ENCODE results near the gene SYNE2.

SYNE2 gene

DNA sequence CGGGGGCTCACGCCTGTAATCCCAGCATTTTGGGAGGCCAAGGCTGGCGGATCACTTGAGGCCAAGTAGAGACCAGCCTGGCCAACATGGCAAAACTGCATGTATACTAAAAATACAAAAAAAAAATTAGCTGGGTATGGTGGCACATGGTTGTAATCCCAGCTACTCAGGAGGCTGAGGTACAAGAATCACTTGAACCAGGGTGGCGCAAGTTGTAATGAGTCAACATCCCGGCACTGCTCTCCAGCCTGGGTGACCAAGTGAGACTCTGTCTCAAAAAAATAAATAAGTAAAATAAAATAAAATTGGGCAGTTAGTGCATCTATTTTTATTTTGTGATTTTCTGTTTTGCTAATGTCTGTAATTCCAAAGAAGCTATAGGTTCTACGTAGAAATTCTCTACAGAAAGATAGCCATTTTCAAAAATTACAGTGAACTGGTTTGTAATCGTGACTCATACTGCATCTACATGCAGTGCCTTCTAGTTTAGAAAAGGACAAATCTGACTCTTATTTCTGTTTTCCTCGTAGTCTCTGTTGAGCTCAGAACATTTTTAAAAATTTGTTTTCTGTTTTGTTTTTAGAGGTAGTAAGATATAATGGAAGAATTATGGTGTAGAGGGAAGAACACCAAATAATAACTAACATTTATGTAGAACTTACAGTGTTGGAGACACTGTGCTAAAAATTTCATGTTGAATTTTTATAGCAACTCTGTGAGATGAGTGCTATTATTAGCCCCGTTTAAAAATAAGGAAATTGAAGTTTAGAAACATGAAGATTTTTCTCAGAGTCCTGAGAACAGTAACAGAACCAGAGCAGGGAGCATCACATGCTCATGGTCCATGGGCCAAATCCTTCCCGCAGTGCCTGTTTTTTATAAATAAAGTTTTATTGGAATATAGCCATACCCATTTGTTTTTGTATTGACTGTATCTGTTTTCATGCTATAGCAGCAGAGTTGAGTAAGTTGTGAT lies 201.2 kb downstream of the SYNE2 start:
- H3K36me3 ChIP-seq (replicated peaks), result no peaks in the 10 kb centered on the region
- DNase-seq (ENCODE audit: low spot score in 2 of 2), result no peak
- in situ Hi-C loops (cut with MboI; ENCODE audit: low sequenced_read_pairs), result no loop called here

DNA sequence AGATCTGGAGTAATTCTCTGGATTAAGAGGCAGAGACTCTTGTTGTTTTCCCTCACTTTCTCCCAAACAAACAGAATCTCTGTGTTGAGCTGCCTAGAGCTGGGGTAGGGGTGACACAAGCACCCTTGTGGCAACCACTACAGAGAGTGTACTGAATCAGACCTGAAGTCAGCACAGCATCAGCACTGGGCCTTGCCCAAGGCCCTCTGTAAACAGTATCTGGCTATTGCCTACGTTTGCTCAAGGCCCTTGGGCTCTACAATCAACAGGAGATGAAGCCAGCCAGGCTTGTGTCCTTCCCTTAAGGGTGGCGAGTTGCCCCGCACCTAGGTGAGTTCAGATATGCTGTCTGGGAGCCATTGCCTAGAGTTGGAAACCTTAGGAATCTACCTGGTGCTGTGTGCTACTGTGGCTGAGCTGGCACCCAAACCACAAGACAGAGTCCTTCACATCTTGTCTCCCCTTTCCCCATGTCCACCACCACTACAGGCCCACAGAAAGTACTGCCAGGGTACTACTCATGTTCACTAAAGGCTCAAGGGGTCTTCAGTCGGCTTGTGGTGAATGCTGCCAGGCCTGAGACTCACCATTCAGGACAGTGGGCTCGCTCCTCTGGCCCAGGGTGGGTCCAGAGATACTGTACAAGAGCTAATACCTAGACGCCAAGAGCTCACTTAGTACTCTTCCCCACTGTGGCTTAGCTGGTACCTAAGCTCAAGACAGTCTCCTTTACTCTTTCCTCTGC lies 206.8 kb downstream of the SYNE2 start:
- no peak overlapping the region for H3K4me3 ChIP-seq
- H3K27me3 ChIP-seq (ENCODE audit: low read depth), result no peaks in the 10 kb centered on the region
- DNase-seq (ENCODE audit: low spot score in 2 of 2), result no peak
- H3K4me1 ChIP-seq, result peaks cover 11% of the 10 kb centered on the region
- H3K9me3 ChIP-seq, result no peaks in the 10 kb centered on the region
- in situ Hi-C loops (cut with MboI; ENCODE audit: low sequenced_read_pairs), result no loop called here
- no peaks in the 10 kb centered on the region for H3K36me3 ChIP-seq (replicated peaks)

More for the DNA sequence above, 201.2 kb downstream of the SYNE2 start:
- no peaks in the 10 kb centered on the region for H3K9me3 ChIP-seq
- H3K27me3 ChIP-seq (ENCODE audit: low read depth), result no peaks in the 10 kb centered on the region
- peaks cover 26% of the 10 kb centered on the region for H3K4me1 ChIP-seq
- no peak overlapping the region for H3K4me3 ChIP-seq

DNA sequence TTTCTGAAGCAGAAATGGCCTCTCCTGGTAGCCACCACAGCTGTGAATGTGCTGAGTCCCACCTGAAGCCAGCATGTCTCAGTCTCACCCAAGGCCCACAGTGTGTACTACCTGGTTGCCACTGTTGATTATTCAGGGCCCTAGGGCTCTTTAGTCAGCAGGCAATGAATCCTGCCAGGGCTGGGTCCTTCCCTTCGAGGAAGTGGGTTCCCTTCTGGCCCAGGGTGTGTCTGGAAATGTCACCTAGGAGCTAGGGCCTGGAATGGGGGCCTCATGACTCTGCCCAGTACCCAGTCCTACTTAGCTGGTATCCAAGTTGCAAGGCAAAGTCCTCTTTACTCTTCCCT lies 207.4 kb downstream of the SYNE2 start:
- no peak overlapping the region for H3K4me3 ChIP-seq
- in situ Hi-C loops (cut with MboI; ENCODE audit: low sequenced_read_pairs), result no loop called here
- no peaks in the 10 kb centered on the region for H3K27me3 ChIP-seq (ENCODE audit: low read depth)
- no peak for DNase-seq (ENCODE audit: low spot score in 2 of 2)
- H3K36me3 ChIP-seq (replicated peaks), result no peaks in the 10 kb centered on the region
- H3K9me3 ChIP-seq, result no peaks in the 10 kb centered on the region
- peaks cover 9% of the 10 kb centered on the region for H3K4me1 ChIP-seq

DNA sequence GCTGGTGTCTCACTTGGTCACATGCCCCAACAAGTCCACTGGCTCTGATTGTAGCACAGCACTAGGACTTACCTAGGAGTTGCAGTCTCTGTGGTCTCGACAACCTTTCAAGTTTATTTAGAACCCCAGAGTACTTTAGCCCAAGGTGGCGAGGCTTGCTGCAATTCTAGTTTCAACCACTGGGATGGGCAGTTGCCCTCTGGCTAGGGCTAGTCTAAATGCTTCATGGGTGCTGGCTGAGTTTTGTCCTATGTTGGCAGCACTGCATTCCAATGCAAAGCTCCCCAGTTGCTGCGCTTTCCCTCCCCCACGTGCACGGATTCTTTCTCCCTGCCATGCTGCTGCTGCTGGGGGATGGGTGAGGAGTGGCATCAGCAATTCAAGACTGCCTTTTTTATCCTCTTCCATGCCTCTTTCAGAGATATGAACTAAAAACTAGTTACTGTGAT lies 207.9 kb downstream of the SYNE2 start:
- peak; percentile 38 to 74 for DNase-seq (ENCODE audit: low spot score in 2 of 2)
- peaks cover 9% of the 10 kb centered on the region for H3K4me1 ChIP-seq
- in situ Hi-C loops (cut with MboI; ENCODE audit: low sequenced_read_pairs), result no loop called here
- H3K27me3 ChIP-seq (ENCODE audit: low read depth), result no peaks in the 10 kb centered on the region
- no peaks in the 10 kb centered on the region for H3K9me3 ChIP-seq
- H3K4me3 ChIP-seq, result no peak overlapping the region
- H3K36me3 ChIP-seq (replicated peaks), result no peaks in the 10 kb centered on the region

DNA sequence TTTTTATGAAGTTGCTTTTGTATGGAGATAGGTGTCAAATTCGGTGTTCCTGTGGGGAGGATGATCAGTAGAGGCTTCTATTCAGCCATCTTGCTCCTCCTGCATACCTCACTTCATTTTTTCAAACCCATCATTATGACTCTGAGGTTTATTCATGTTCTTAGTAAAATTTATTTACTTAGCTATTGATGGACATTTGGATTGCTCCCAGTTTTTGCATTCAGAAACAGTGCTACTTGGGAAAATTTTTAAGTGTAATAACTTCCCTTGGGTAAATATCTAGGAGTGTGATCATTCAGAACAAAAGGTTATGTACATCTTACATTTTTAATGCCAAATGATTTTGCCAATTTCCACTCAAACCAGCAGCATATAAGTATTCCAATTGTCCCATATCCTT lies 208.3 kb downstream of the SYNE2 start:
- Histone ChIP-seq H3K27me3 (ENCODE audit: low read depth) (no peaks in the 10 kb centered on the region), H3K4me3 (no peak overlapping the region), H3K36me3 (replicated peaks) (no peaks in the 10 kb centered on the region), H3K9me3 (no peaks in the 10 kb centered on the region), H3K4me1 (peaks cover 9% of the 10 kb centered on the region)
- no peak for DNase-seq (ENCODE audit: low spot score in 2 of 2)
- in situ Hi-C loops (cut with MboI; ENCODE audit: low sequenced_read_pairs), result no loop called here

DNA sequence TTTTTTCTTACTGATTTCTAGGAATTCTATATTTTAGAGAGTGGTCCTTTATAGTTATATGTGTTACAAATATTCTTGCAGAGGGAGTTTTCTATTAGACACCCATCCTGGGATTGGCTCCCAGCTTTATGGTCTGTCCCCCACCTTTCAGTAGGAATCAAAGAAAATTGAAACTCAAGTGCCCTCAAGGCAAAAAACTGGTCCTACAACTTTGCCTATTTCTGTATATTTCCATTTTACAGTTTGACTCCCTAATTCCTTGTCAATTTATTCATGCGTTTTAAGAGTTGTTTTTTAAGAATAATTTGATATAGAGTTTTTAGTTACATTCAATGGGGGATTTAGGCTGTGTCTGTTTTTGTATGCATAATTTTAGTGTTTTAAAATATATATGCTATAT lies 208.9 kb downstream of the SYNE2 start:
- DNase-seq (ENCODE audit: low spot score in 2 of 2), result no peak
- Histone ChIP-seq H3K4me1 (peaks cover 9% of the 10 kb centered on the region), H3K36me3 (replicated peaks) (no peaks in the 10 kb centered on the region), H3K4me3 (no peak overlapping the region), H3K27me3 (ENCODE audit: low read depth) (no peaks in the 10 kb centered on the region), H3K9me3 (no peaks in the 10 kb centered on the region)
- in situ Hi-C loops (cut with MboI; ENCODE audit: low sequenced_read_pairs), result no loop called here

DNA sequence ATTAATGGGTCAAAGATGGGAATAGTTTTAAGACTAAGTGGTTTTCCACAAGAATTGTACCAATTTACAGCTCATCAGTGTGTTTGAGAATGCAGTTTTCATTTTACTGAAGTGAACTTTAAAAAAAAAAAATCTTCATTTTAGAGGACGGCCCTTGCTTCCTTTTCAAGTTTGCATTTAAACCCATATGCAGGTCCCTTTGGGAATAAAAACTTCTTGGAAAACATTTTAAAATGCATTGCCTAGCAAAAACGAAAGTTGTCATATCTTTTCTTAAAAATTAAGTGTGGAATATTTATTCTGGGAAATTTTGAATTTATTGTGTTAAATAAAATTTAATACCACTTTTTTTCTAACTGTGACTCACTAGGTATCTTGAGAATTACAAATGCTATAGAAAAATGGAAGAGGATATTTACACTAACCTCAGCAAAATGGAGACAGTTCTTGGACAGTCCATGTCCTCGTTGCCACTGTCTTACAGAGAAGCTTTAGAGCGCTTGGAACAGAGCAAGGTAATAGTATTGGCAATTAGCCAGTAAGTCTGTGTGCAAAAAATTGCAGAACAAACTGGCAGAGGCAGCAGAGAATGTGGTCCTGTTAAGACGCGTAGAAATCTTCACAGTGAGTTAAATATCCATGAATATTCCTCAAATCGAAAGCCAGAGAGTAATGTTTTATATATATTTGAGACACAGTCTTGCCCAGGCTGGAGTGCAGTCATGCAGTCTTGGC lies 209.7 kb downstream of the SYNE2 start:
- H3K4me1 ChIP-seq, result peaks cover 9% of the 10 kb centered on the region
- no peaks in the 10 kb centered on the region for H3K36me3 ChIP-seq (replicated peaks)
- H3K4me3 ChIP-seq, result no peak overlapping the region
- DNase-seq (ENCODE audit: low spot score in 2 of 2), result no peak
- no peaks in the 10 kb centered on the region for H3K27me3 ChIP-seq (ENCODE audit: low read depth)
- H3K9me3 ChIP-seq, result no peaks in the 10 kb centered on the region
- in situ Hi-C loops (cut with MboI; ENCODE audit: low sequenced_read_pairs), result no loop called here

DNA sequence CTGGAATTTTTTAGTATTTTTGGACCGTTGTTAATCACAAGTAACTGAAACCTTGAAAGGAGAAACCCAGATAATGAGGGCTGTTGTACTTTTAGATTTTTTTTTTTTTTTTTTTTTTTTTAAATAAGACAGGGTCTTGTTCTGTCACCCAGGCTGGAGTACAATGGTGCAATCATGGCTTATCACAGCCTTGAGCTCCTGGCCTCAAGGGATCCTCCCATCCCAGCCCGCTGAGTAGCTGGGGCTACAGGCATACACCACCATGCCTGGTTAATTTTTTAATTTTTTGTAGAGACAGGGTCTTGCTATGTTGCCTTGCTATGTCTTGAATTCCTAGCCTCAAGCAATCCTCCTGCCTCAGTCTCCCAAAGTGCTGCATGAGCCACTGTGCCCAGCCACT lies 211.6 kb downstream of the SYNE2 start:
- Histone ChIP-seq H3K27me3 (ENCODE audit: low read depth) (no peaks in the 10 kb centered on the region), H3K4me1 (peaks cover 9% of the 10 kb centered on the region), H3K36me3 (replicated peaks) (no peaks in the 10 kb centered on the region), H3K4me3 (no peak overlapping the region), H3K9me3 (no peaks in the 10 kb centered on the region)
- no peak for DNase-seq (ENCODE audit: low spot score in 2 of 2)
- in situ Hi-C loops (cut with MboI; ENCODE audit: low sequenced_read_pairs), result no loop called here

DNA sequence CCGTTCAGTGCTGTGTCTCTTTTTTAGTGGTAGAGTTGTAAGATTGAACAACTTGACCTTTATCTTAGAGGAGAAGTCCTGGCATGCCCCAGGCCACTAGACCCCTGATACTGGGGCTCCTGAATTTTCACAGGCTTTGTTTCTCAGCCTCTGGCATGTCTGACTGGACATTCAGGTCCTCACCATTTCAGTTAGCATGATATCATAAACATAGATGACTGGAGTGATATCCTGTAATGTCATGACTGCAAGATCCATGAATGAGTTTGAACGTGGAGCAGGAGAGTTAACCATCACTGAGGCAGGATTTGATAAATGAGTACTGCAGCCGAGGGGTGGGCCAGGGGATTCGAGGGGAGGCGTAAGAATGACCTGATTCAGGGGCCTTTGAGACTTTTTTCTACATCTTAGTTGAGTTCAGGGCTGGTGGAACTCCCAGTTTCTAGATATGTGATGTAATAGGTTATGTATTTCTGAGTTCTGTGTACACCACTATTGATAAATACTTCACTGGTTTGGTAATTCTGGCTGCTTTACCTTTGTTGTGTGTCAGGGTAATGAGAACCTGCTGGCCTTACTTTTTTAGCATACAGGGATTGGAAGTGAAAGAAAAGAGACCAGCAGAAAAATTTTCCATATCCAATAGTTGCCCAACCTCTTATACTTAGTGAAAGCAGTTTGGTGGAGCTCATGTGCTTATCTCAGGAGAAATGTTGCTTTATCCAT lies 217.0 kb downstream of the SYNE2 start:
- Histone ChIP-seq H3K4me1 (peaks cover 12% of the 10 kb centered on the region), H3K27me3 (ENCODE audit: low read depth) (no peaks in the 10 kb centered on the region), H3K9me3 (no peaks in the 10 kb centered on the region), H3K36me3 (replicated peaks) (peaks cover 7% of the 10 kb centered on the region), H3K4me3 (no peak overlapping the region)
- no peak for DNase-seq (ENCODE audit: low spot score in 2 of 2)
- in situ Hi-C loops (cut with MboI; ENCODE audit: low sequenced_read_pairs), result no loop called here

DNA sequence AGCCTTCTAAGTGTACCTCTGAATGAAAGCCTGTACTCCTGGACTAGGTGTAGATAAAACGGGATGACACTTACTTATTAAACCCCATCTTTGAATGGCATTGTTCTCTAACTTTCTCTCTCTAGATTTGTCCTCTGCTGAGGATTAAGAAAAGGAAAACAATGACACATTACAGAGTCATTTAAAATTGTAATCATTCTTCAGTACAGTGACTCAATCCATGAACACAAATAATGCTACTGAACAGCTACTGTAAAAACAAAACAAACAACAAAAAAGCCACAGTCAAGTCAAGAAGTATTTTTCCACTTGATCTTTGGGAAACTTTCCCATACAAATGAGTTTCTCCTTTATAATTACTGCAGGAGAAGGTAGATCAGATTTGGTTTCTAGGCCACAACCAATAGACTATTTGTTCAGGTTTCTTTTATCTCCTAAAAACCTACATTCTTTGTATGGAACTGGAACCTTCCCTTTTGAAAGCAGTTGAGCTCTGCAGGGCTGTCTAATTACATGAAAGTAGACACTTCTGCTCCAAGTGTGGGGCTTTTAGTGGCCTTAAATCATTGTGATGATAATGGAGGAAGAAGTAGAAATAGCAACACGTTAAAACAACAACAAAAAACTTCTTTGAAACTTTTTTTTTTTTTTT lies 222.3 kb downstream of the SYNE2 start:
- Histone ChIP-seq H3K9me3 (no peaks in the 10 kb centered on the region), H3K4me1 (peaks cover 28% of the 10 kb centered on the region), H3K27me3 (ENCODE audit: low read depth) (no peaks in the 10 kb centered on the region), H3K36me3 (replicated peaks) (peaks cover 7% of the 10 kb centered on the region), H3K4me3 (no peak overlapping the region)
- in situ Hi-C loops (cut with MboI; ENCODE audit: low sequenced_read_pairs), result no loop called here
- peak; percentile 51 to 89 for DNase-seq (ENCODE audit: low spot score in 2 of 2)

DNA sequence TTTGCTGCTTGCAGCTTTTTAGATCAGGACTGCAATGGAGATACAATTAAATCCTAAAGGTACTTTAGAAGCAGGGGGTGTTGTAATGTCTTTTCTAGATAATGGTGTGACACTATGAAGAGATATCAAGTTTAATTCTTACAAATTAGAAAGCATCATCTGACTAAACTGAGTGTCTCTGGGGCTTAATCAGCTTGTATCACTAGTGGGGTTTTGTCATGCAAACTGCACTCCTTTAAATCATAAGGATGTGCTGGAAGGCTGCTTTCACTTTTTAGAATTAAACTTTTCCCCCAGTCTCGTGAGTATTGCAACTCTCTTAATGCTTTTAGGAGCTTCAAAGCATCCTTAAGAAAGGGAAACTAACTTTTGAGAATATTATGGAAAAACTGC lies 222.8 kb downstream of the SYNE2 start:
- Histone ChIP-seq H3K4me1 (peaks cover 24% of the 10 kb centered on the region), H3K9me3 (no peaks in the 10 kb centered on the region), H3K27me3 (ENCODE audit: low read depth) (no peaks in the 10 kb centered on the region), H3K36me3 (replicated peaks) (peaks cover 7% of the 10 kb centered on the region), H3K4me3 (no peak overlapping the region)
- in situ Hi-C loops (cut with MboI; ENCODE audit: low sequenced_read_pairs), result no loop called here
- DNase-seq (ENCODE audit: low spot score in 2 of 2), result peak in 1 of 2 experiments; percentile 65

DNA sequence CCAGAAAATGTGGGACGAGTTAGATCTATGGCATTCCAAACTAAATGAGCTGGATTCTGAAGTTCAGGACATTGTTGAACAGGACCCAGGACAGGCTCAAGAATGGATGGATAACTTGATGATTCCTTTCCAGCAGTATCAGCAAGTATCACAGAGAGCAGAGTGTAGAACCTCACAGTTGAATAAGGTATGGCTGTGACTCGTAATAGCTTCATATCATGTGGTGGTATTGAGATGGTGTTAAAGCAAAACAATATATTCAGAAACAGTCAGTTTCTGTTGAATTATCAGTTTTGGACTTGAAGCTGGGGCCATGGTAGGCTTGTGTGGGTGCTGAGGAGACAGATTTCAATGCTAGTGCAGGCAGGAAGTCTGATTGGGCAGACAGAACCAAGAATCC lies 227.6 kb downstream of the SYNE2 start:
- Histone ChIP-seq H3K4me3 (no peak overlapping the region), H3K36me3 (replicated peaks) (no peaks in the 10 kb centered on the region; the same call in 1 of the 2 replicates), H3K4me1 (peaks cover 9% of the 10 kb centered on the region), H3K9me3 (no peaks in the 10 kb centered on the region), H3K27me3 (ENCODE audit: low read depth) (no peaks in the 10 kb centered on the region)
- no peak for DNase-seq (ENCODE audit: low spot score in 2 of 2)
- in situ Hi-C loops (cut with MboI; ENCODE audit: low sequenced_read_pairs), result no loop called here
